Astrocyte (in vitro differentiated cells and primary cell): ENCODE results near the gene MRPL46. TPM values are rescaled to one million over a fixed set of nuclear protein-coding genes. Genes with fewer than 3 reads are reported as not detected.

Source experiments
- DNase-seq: peaks from one replicate; pipeline ENCODE4 v3.0.0-alpha.2; 2010; ENCODE audit warnings: low read depth
- FAIRE-seq: peaks from 2 replicates; lab custom pipeline; 2011; peaks lifted over from hg19 to GRCh38; lab: Jason Lieb, UNC
- H2AFZ ChIP-seq: 2 replicates; pipeline ENCODE4 v1.6.0; 2012; ENCODE audit warnings: low read depth, low read length, inconsistent platforms
- H3K27ac ChIP-seq: 2 replicates; pipeline ENCODE4 v1.5.1; 2011; ENCODE audit warnings: low read depth, low read length, inconsistent platforms
- H3K27me3 ChIP-seq: 2 replicates; pipeline ENCODE4 v1.6.0; 2011; ENCODE audit warnings: low read length, inconsistent platforms; ENCODE audit not compliant: insufficient read depth
- H3K36me3 ChIP-seq: 2 replicates; pipeline ENCODE4 v1.5.1; 2011; ENCODE audit warnings: low read length, inconsistent platforms; ENCODE audit not compliant: insufficient read depth
- H3K4me1 ChIP-seq: 2 replicates; pipeline ENCODE4 v1.5.1; 2011; ENCODE audit warnings: low read length, inconsistent platforms; ENCODE audit not compliant: insufficient read depth
- H3K4me2 ChIP-seq: 2 replicates; pipeline ENCODE4 v1.6.0; 2012; ENCODE audit warnings: low read length, inconsistent platforms
- H3K4me3 ChIP-seq: 2 replicates; pipeline ENCODE4 v1.5.1; 2011; ENCODE audit warnings: low read depth, mild to moderate bottlenecking, low read length, inconsistent platforms; ENCODE audit not compliant: insufficient read depth
- H3K79me2 ChIP-seq: 2 replicates; pipeline ENCODE4 v1.6.0; 2012; ENCODE audit warnings: mild to moderate bottlenecking, low read length, inconsistent platforms; ENCODE audit not compliant: insufficient read depth
- H3K9ac ChIP-seq: 2 replicates; pipeline ENCODE4 v1.6.0; 2012; ENCODE audit warnings: mild to moderate bottlenecking, low read length, inconsistent platforms
- H3K9me3 ChIP-seq: 2 replicates; pipeline ENCODE4 v1.5.1; 2012; ENCODE audit warnings: low read depth, mild to moderate bottlenecking, low read length, inconsistent platforms; ENCODE audit not compliant: insufficient read depth
- H4K20me1 ChIP-seq: 2 replicates; pipeline ENCODE4 v1.6.0; 2012; ENCODE audit warnings: low read length, inconsistent platforms; ENCODE audit not compliant: insufficient read depth
- H3K27ac Mint-ChIP-seq: one replicate; pipeline ENCODE4 v1.8.0; 2021; ENCODE audit warnings: mild to moderate bottlenecking, mixed read lengths; ENCODE audit not compliant: unreplicated experiment
- H3K27me3 Mint-ChIP-seq: one replicate; pipeline ENCODE4 v1.8.0; 2021; ENCODE audit warnings: low read depth, mixed read lengths; ENCODE audit not compliant: unreplicated experiment
- H3K36me3 Mint-ChIP-seq: one replicate; pipeline ENCODE4 v1.8.0; 2021; ENCODE audit warnings: low read depth, mixed read lengths; ENCODE audit not compliant: unreplicated experiment
- H3K4me1 Mint-ChIP-seq: one replicate; pipeline ENCODE4 v1.8.0; 2021; ENCODE audit warnings: low read depth, mixed read lengths; ENCODE audit not compliant: unreplicated experiment
- H3K4me3 Mint-ChIP-seq: one replicate; pipeline ENCODE4 v1.8.0; 2021; ENCODE audit warnings: mild to moderate bottlenecking, moderate library complexity, mixed read lengths; ENCODE audit not compliant: unreplicated experiment
- H3K9me3 Mint-ChIP-seq: one replicate; pipeline ENCODE4 v1.8.0; 2021; ENCODE audit warnings: mild to moderate bottlenecking, mixed read lengths; ENCODE audit not compliant: unreplicated experiment
- CTCF ChIP-seq: IDR thresholded peaks from 2 replicates; pipeline ENCODE4 v1.5.1; 2011; ENCODE audit warnings: low read depth, mild to moderate bottlenecking, inconsistent platforms, low read length, moderate library complexity; ENCODE audit not compliant: insufficient read depth
- EZH2 ChIP-seq: IDR thresholded peaks from 2 replicates; pipeline ENCODE4 v1.6.1; 2012; ENCODE audit warnings: mild to moderate bottlenecking, low read length, inconsistent platforms; ENCODE audit not compliant: insufficient read depth
- total RNA-seq: library from RNA; stranded (reverse); gene quantifications from 2 replicates; pipeline ENCODE4 v1.2.1, GENCODE V29; 2021

MRPL46 gene
- total RNA-seq, 1 donor from 2014 or later: 24.3 TPM

- peaks cover 6% of the 10 kb centered on the region for H3K27me3 Mint-ChIP-seq
- Histone ChIP-seq H3K4me2 (peak overlapping the region; percentile 55), H3K4me3 (no peak overlapping the region), H3K9ac (no peak overlapping the region), H2AFZ (no peak overlapping the region), H4K20me1 (no peaks in the 10 kb centered on the region), H3K27me3 (no peaks in the 10 kb centered on the region), H3K27ac (no peak overlapping the region), H3K79me2 (no peaks in the 10 kb centered on the region), H3K4me1 (peaks cover 10% of the 10 kb centered on the region), H3K9me3 (no peaks in the 10 kb centered on the region), H3K36me3 (peaks cover 8% of the 10 kb centered on the region)
- peaks cover 11% of the 10 kb centered on the region for H3K4me1 Mint-ChIP-seq
- FAIRE-seq (no peak), DNase-seq (peak; percentile 58)
- peaks cover 2% of the 10 kb centered on the region for H3K36me3 Mint-ChIP-seq
- no peak overlapping the region for H3K27ac Mint-ChIP-seq
- H3K4me3 Mint-ChIP-seq: no peak overlapping the region
- no peaks in the 10 kb centered on the region for H3K9me3 Mint-ChIP-seq
- TF ChIP-seq CTCF (peak; percentile 77), EZH2 (no peak)
Observed at GRCh38 chr15:88454867-88455810, 12.0 kb downstream of the MRPL46 start.

- FAIRE-seq (peak; percentile 63), DNase-seq (peak; percentile 30)
- Mint-ChIP-seq H3K9me3 (no peaks in the 10 kb centered on the region), H3K36me3 (no peaks in the 10 kb centered on the region), H3K4me3 (no peak overlapping the region), H3K4me1 (peaks cover 11% of the 10 kb centered on the region), H3K27ac (no peak overlapping the region), H3K27me3 (peaks cover 11% of the 10 kb centered on the region)
- no peak overlapping the region for H3K4me3 ChIP-seq
- H3K4me1 ChIP-seq: peaks cover 10% of the 10 kb centered on the region
- TF ChIP-seq EZH2: no peak
- H3K4me2 ChIP-seq: peak overlapping the region; percentile 55
- H3K27me3 ChIP-seq: no peaks in the 10 kb centered on the region
- H3K27ac ChIP-seq: no peak overlapping the region
- H3K9ac ChIP-seq: no peak overlapping the region
- peak overlapping the region; percentile 9 for H2AFZ ChIP-seq
- no peaks in the 10 kb centered on the region for H3K36me3 ChIP-seq
- H3K9me3 ChIP-seq: no peaks in the 10 kb centered on the region
- no peaks in the 10 kb centered on the region for H4K20me1 ChIP-seq
- no peaks in the 10 kb centered on the region for H3K79me2 ChIP-seq
Observed at GRCh38 chr15:88454236-88454635, 13.0 kb downstream of the MRPL46 start.

DNA sequence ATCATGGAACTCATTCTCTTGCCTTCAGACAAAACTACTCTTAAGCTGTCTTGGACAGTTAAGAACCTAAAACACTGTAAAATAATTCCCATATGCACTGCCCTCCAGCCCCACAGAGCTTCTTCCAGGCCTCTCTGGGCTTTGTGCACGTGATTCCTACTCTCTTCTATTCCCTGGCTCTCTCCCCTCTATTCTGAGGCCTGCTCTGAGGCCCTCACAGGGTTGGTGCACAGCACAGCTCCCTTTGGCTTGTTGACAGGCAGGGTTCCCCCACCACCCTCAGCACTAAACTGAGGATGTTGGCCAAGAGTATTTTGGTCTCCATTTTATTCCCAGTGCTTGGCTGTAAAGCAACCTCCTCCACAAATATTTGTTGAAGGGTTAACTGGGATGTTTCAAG is 13.5 kb downstream of the MRPL46 start:
- no peaks in the 10 kb centered on the region for H3K36me3 ChIP-seq
- H3K4me3 ChIP-seq: no peak overlapping the region
- no peak overlapping the region for H3K27ac ChIP-seq
- Mint-ChIP-seq H3K4me1 (peaks cover 11% of the 10 kb centered on the region), H3K9me3 (no peaks in the 10 kb centered on the region), H3K4me3 (no peak overlapping the region), H3K27me3 (peaks cover 11% of the 10 kb centered on the region), H3K36me3 (no peaks in the 10 kb centered on the region), H3K27ac (no peak overlapping the region)
- TF ChIP-seq CTCF (no peak), EZH2 (no peak)
- H3K79me2 ChIP-seq: no peaks in the 10 kb centered on the region
- no peaks in the 10 kb centered on the region for H3K9me3 ChIP-seq
- no peaks in the 10 kb centered on the region for H3K27me3 ChIP-seq
- no peak overlapping the region for H3K4me2 ChIP-seq
- FAIRE-seq: no peak
- H4K20me1 ChIP-seq: no peaks in the 10 kb centered on the region
- no peak overlapping the region for H3K9ac ChIP-seq
- H3K4me1 ChIP-seq: peaks cover 10% of the 10 kb centered on the region
- H2AFZ ChIP-seq: no peak overlapping the region
- no peak for DNase-seq
